Central memory CD8-positive, alpha-beta T cell (primary cell): ENCODE measurements around the gene CLCA1.

Experiments used
- ATAC-seq: fragments of 150-1000 bp; cut with Tn5 transposase; replicated peaks from 2 replicates; pipeline ENCODE4 v1.10.0; 2022; ENCODE audit warnings: mild to moderate bottlenecking, moderate FRiP score, moderate number of reproducible peaks; ENCODE audit not compliant: poor library complexity, severe bottlenecking; ENCODE audit errors: extremely low read depth
- DNase-seq, 2 donors: peaks; one replicate each; pipeline ENCODE4 v3.0.0; 2021; ENCODE audit warnings: low spot score in 2 of 2
- H3K27ac Mint-ChIP-seq: one replicate; pipeline ENCODE4 v1.8.0; 2022; ENCODE audit warnings: low read depth, mild to moderate bottlenecking, moderate library complexity, mixed read lengths
- H3K27me3 Mint-ChIP-seq: one replicate; pipeline ENCODE4 v1.8.0; 2022; ENCODE audit warnings: mixed read lengths
- H3K36me3 Mint-ChIP-seq: one replicate; pipeline ENCODE4 v1.8.0; 2022; ENCODE audit warnings: mild to moderate bottlenecking, moderate library complexity, mixed read lengths; ENCODE audit not compliant: insufficient read depth
- H3K4me1 Mint-ChIP-seq: one replicate; pipeline ENCODE4 v1.8.0; 2022; ENCODE audit warnings: mixed read lengths
- H3K4me3 Mint-ChIP-seq: one replicate; pipeline ENCODE4 v1.8.0; 2022; ENCODE audit warnings: mild to moderate bottlenecking, moderate library complexity, mixed read lengths
- H3K9me3 Mint-ChIP-seq: one replicate; pipeline ENCODE4 v1.8.0; 2022; ENCODE audit warnings: mixed read lengths

Gene CLCA1

DNA sequence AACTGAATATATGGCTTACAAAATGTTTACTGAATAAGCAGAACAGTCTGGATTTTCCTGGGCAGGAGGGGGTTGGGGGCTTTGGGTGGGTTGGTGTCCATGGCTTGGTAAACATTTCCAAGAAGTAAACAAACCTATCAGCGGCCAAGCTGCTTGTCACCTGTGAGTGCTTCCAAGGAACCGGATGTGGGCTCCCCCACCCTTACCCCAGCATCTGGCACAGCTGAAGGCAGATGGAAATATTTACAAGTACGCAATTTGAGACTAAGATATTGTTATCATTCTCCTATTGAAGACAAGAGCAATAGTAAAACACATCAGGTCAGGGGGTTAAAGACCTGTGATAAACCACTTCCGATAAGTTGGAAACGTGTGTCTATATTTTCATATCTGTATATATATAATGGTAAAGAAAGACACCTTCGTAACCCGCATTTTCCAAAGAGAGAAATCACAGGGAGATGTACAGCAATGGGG is at the start of gene CLCA1:
TSS of gene CLCA1 (plus strand) at position 427 of the 477 bp plus-strand sequence. CDS start at position 472, 45 bp downstream.
- Mint-ChIP-seq H3K27ac (no peak within 1 kb of the TSS), H3K27me3 (peaks cover 31% of the 10 kb centered on the region), H3K9me3 (no peaks in the 10 kb centered on the region), H3K4me3 (no peak within 1 kb of the TSS), H3K4me1 (no peaks in the 10 kb centered on the region), H3K36me3 (no peaks in the 10 kb centered on the region)
- ATAC-seq (no peak), DNase-seq (no peak)

GRCh38 chr1:86419277-86419903 is 49.3 kb upstream of the CLCA1 start:
- Mint-ChIP-seq H3K4me1 (peaks cover 6% of the 10 kb centered on the region), H3K4me3 (peak overlapping the region; percentile 2), H3K36me3 (no peaks in the 10 kb centered on the region), H3K9me3 (no peaks in the 10 kb centered on the region), H3K27ac (no peak overlapping the region), H3K27me3 (no peaks in the 10 kb centered on the region)
- ATAC-seq (peak; percentile 81), DNase-seq (peak in 1 of 2 donors; percentile 22)

DNA sequence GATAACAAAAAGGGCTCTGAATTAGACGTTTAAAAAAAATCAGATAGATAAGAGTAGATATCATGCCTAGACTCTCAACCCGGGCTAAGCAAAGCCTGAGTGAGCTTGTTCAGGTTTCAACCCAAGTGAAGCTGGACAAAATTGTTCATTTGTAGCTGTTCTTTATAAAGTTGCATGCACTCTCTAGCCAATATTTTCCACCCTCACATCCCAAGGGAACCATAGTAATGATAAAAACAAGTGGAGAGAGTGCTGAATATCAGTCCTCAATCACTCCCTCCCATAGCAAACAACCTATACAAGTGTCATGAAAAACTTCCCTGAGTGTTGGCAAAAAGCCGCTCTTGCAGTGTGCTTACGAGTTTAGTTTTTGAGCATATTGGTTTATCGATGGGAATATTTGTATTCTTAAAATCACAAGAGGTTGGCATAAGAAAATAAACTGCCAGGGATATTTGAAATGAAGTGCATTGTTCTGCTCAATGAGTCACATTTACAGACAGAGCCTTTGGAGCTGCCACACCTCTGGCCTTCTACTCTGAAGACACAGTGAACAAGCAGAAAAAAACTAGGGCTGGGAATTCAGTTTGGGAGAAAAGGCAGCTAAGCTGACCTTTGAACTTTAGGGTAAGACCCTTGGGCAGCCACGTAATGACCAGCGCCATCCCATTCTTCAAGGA is 47.0 kb upstream of the CLCA1 start:
- ATAC-seq (no peak), DNase-seq (no peak)
- Mint-ChIP-seq H3K36me3 (no peaks in the 10 kb centered on the region), H3K4me1 (peaks cover 6% of the 10 kb centered on the region), H3K27me3 (no peaks in the 10 kb centered on the region), H3K27ac (no peak overlapping the region), H3K4me3 (no peak overlapping the region), H3K9me3 (no peaks in the 10 kb centered on the region)

DNA sequence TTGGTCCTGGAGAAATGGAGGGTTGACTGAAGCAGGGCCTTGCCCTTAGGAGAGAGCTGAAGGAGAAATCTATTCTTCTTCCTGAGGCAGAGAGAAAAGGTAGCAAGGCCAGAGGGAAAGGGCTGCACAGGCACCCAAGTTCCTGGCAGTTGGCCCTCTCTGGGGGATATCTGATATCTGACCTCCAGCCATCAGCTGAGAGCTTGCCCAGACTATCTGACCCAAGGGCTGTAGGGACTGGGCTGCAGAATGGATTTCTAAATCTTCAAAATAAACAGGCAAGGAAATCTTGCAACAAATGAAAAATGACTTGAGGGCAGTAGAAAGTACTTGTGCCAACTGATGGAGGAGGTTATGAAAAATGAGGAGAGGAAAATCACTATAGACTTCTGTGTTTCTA is 45.3 kb upstream of the CLCA1 start:
- H3K36me3 Mint-ChIP-seq = no peaks in the 10 kb centered on the region
- ATAC-seq = no peak
- H3K9me3 Mint-ChIP-seq = no peaks in the 10 kb centered on the region
- DNase-seq = no peak
- peaks cover 6% of the 10 kb centered on the region for H3K4me1 Mint-ChIP-seq
- H3K4me3 Mint-ChIP-seq = no peak overlapping the region
- no peak overlapping the region for H3K27ac Mint-ChIP-seq
- no peaks in the 10 kb centered on the region for H3K27me3 Mint-ChIP-seq

GRCh38 chr1:86423873-86424272 is 44.9 kb upstream of the CLCA1 start, which contains the start of gene CLCA2:
Gene CLCA2, plus strand, starts transcription at chr1:86424171. Its CDS starts 77 bp downstream, at chr1:86424248.
- H3K27me3 Mint-ChIP-seq = no peaks in the 10 kb centered on the region
- no peaks in the 10 kb centered on the region for H3K36me3 Mint-ChIP-seq
- H3K4me1 Mint-ChIP-seq = peaks cover 6% of the 10 kb centered on the region
- no peaks in the 10 kb centered on the region for H3K9me3 Mint-ChIP-seq
- H3K27ac Mint-ChIP-seq = no peak within 1 kb of the TSS
- H3K4me3 Mint-ChIP-seq = no peak within 1 kb of the TSS
- ATAC-seq (no peak), DNase-seq (no peak)

DNA sequence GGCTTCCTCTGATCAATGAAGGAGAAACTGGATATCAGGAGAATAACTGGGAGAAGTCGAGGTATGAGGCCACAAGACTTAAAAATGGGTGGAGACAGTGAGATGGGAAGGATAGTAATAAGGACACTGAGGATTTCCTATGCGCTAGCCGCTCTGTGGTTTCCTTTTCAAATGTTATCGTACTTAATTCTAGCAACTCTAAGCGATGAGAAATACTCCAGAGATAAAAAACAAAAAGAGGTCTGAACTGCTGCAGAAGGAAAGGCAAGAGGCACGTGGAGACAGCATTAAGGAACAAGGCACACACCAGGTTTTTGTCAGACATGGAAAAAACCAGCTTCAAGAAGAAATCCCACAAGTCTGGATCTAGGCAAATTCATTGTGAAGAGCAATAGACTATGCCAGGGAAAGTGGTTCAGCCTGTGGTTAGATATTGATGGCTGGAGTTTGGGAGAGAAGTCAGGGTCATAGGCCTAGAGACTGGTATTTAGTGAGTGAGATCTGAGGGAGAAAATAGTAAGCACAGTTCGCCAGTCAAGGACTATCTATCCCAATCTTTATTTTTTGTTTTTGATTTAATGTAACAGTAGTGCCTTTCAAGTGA is 39.5 kb upstream of the CLCA1 start:
- Mint-ChIP-seq H3K4me3 (no peak overlapping the region), H3K27me3 (no peaks in the 10 kb centered on the region), H3K27ac (no peak overlapping the region), H3K36me3 (no peaks in the 10 kb centered on the region), H3K4me1 (no peaks in the 10 kb centered on the region), H3K9me3 (no peaks in the 10 kb centered on the region)
- no peak for DNase-seq
- no peak for ATAC-seq

DNA sequence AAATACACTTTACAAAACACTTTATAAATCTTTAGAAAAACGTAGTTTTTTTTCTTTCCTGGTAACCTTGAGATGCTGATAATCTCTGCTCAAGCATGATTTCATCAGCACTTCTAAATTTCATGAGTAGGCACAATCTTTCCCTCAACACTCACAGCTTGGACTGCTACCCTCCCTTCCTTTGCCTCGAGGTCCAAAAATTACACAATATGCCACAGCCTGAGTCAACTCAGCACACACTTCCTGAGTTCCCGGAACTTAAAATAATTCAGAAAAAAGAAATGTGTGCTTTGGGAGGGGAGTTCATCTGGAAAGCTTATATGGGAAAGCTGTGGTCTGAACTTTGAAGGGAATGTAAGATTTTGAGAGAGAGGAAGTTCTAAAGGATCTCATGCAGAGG is 38.9 kb upstream of the CLCA1 start:
- no peaks in the 10 kb centered on the region for H3K9me3 Mint-ChIP-seq
- ATAC-seq = no peak
- H3K4me1 Mint-ChIP-seq = no peaks in the 10 kb centered on the region
- no peak overlapping the region for H3K4me3 Mint-ChIP-seq
- no peaks in the 10 kb centered on the region for H3K36me3 Mint-ChIP-seq
- H3K27me3 Mint-ChIP-seq = no peaks in the 10 kb centered on the region
- H3K27ac Mint-ChIP-seq = no peak overlapping the region
- no peak for DNase-seq

- DNase-seq = no peak
- Mint-ChIP-seq H3K36me3 (no peaks in the 10 kb centered on the region), H3K4me1 (no peaks in the 10 kb centered on the region), H3K27ac (no peak overlapping the region), H3K9me3 (no peaks in the 10 kb centered on the region), H3K4me3 (no peak overlapping the region), H3K27me3 (no peaks in the 10 kb centered on the region)
- ATAC-seq = no peak
Measured at GRCh38 chr1:86430376-86430775, 38.4 kb upstream of the CLCA1 start.

DNA sequence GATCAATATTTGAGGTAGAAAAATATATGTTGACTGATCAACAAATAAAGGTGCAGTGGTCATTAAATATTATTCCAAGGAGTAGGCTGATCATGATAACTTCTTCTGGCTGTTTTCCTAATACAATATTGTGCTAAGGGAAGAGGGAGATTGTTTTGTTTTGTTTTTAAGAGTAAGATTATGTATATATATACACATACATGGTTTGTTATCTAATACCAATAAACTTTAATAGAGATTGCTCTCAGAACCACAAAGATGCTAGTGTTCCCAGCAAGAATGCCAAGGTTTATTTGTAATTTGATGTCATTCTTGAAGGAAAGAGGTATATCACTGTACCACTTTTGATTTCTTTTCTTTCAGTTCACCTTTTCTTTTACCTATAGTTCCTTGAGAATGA is 34.7 kb upstream of the CLCA1 start:
- no peak for DNase-seq
- Mint-ChIP-seq H3K36me3 (no peaks in the 10 kb centered on the region), H3K4me3 (no peak overlapping the region)

DNA sequence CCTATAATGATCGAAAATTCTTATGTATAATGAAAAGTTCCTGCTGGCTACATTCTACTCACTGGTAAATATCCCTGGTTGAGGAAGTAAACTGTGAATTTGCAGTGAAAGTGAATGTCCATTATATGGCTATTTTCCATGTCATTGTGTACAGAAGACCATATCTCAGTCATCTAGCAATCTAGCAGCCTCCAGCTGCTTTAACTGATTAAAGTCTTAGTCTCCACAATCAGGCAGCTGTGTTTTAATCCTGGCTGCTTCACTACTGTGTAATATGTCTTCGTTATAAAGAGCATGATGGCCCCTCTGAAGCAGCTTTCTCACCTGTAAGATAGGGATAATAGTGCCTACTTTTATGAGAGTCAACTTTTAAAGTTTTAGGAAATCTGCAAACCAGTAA is 33.4 kb upstream of the CLCA1 start:
- H3K9me3 Mint-ChIP-seq = no peaks in the 10 kb centered on the region
- no peak overlapping the region for H3K4me3 Mint-ChIP-seq

More for the DNA sequence above, 34.7 kb upstream of the CLCA1 start:
- H3K27ac Mint-ChIP-seq = no peak overlapping the region
- ATAC-seq = no peak
- H3K9me3 Mint-ChIP-seq = no peaks in the 10 kb centered on the region
- no peaks in the 10 kb centered on the region for H3K4me1 Mint-ChIP-seq
- H3K27me3 Mint-ChIP-seq = peaks cover 27% of the 10 kb centered on the region

DNA sequence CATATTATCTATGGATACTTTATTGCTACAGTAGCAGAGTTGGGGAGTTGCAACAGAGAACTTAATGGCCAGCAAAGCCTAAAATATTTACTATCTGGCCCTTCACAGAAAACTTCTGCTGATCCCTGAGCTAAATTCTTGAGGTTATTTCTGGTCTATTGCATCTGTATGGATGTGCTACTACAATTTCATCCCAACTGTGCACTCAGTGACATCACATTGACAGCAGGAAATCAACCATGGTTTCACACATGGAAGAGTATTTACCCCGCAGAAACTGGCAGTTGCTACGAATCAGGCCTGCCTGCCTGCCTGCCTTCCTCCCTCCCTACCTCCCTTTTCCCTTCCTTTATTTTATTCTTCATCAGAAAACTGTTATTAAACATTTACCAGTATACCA is 32.7 kb upstream of the CLCA1 start:
- no peaks in the 10 kb centered on the region for H3K36me3 Mint-ChIP-seq
- H3K9me3 Mint-ChIP-seq = no peaks in the 10 kb centered on the region
- no peaks in the 10 kb centered on the region for H3K4me1 Mint-ChIP-seq
- DNase-seq = no peak
- ATAC-seq = no peak
- peaks cover 28% of the 10 kb centered on the region for H3K27me3 Mint-ChIP-seq
- H3K27ac Mint-ChIP-seq = no peak overlapping the region
- no peak overlapping the region for H3K4me3 Mint-ChIP-seq

More for the DNA sequence above, 33.4 kb upstream of the CLCA1 start:
- no peaks in the 10 kb centered on the region for H3K36me3 Mint-ChIP-seq
- no peak overlapping the region for H3K27ac Mint-ChIP-seq
- H3K27me3 Mint-ChIP-seq = peaks cover 28% of the 10 kb centered on the region
- no peak for DNase-seq
- no peaks in the 10 kb centered on the region for H3K4me1 Mint-ChIP-seq
- no peak for ATAC-seq

DNA sequence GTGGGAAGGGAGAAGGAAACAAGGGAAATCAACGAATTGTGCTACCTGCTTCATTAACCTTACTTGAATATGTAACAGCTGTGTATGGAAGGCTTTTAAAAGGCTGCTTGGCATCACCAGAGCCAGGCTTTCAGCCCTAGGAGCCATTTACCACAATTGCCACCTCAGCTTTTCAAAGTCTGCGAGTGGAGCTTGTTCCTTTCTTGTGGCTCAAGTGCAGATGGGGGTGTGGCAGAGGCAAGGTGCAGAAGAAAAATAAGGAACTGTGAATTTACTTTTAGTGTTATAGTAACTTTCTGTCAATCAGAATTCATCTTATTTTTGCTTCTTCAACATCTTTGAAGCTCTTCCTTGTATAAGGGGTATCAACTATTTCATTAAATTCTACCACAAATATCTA is 27.1 kb upstream of the CLCA1 start:
- Mint-ChIP-seq H3K4me1 (no peaks in the 10 kb centered on the region), H3K9me3 (no peaks in the 10 kb centered on the region), H3K27me3 (peaks cover 33% of the 10 kb centered on the region), H3K4me3 (no peak overlapping the region), H3K36me3 (no peaks in the 10 kb centered on the region), H3K27ac (no peak overlapping the region)
- ATAC-seq (peak; percentile 58), DNase-seq (no peak)

DNA sequence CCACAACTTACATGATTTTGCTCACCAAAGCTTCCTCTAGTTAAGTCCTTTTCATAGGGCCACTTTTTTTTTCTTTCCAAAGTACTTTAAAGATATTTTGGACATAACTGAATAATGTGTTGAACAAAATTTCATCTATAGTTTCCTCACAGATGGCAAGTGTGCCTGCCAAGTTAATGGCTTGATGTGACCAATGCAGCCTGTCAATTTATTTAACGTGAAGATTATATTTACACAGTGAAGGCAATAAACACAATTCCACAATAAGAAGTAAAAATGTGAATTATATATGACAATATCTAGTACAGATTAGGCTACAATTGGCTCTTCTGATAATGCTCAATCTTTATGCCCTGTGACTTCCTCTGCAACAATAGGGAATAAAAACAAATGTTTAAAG is 26.7 kb upstream of the CLCA1 start:
- no peak for DNase-seq
- Mint-ChIP-seq H3K4me1 (no peaks in the 10 kb centered on the region), H3K4me3 (no peak overlapping the region), H3K27ac (no peak overlapping the region), H3K36me3 (no peaks in the 10 kb centered on the region), H3K27me3 (peaks cover 33% of the 10 kb centered on the region), H3K9me3 (no peaks in the 10 kb centered on the region)
- ATAC-seq = no peak
